Measurements from ENCODE around the gene TLN1. TPM values are rescaled to one million over a fixed set of nuclear protein-coding genes. Genes with fewer than 3 reads are reported as not detected.

Gene TLN1
- total and polyA plus RNA-seq, 8 donors, result 152 to 471 (median 191) TPM

GRCh38 chr9:35664531-35665470 lies 67.2 kb downstream of the TLN1 start, which contains the start of gene ARHGEF39:
TSS of gene ARHGEF39 (minus strand) at chr9:35665195. CDS start at chr9:35665169, 26 bp downstream.
- H3K9me3 ChIP-seq, result no peaks in the 10 kb centered on the region
- peaks cover 0 to 21% of the 10 kb centered on the region in 2 donors for H3K36me3 ChIP-seq
- ATAC-seq (peak; percentile 97), DNase-seq (peak; percentile 71 to 97 (median 86))
- H3K4me3 ChIP-seq, result peak within 1 kb of the TSS; percentile 53
- intact Hi-C loops (cut with DNase I), result loop anchor here in 1 of 2 donors (10.0 kb wide), 1 partner anchor 60 kb away; no protein-coding TSS in a partner anchor
- peak within 1 kb of the TSS in 1 of 2 donors; percentile 59 for H3K27ac ChIP-seq
- TF ChIP-seq, protein P1, sequence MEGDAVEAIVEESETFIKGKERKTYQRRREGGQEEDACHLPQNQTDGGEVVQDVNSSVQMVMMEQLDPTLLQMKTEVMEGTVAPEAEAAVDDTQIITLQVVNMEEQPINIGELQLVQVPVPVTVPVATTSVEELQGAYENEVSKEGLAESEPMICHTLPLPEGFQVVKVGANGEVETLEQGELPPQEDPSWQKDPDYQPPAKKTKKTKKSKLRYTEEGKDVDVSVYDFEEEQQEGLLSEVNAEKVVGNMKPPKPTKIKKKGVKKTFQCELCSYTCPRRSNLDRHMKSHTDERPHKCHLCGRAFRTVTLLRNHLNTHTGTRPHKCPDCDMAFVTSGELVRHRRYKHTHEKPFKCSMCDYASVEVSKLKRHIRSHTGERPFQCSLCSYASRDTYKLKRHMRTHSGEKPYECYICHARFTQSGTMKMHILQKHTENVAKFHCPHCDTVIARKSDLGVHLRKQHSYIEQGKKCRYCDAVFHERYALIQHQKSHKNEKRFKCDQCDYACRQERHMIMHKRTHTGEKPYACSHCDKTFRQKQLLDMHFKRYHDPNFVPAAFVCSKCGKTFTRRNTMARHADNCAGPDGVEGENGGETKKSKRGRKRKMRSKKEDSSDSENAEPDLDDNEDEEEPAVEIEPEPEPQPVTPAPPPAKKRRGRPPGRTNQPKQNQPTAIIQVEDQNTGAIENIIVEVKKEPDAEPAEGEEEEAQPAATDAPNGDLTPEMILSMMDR (IDR thresholded peaks at IDR 0.05), result no peak
- peaks cover 0 to 49% of the 10 kb centered on the region in 2 donors for H3K4me1 ChIP-seq
- H3K27me3 ChIP-seq, result no peaks in the 10 kb centered on the region

- Histone ChIP-seq H3K4me1 (peaks cover 0 to 62% of the 10 kb centered on the region in 2 donors), H3K9me3 (no peaks in the 10 kb centered on the region), H3K4me3 (no peak overlapping the region), H3K27ac (peak overlapping the region in 1 of 2 donors; percentile 20), H3K27me3 (no peaks in the 10 kb centered on the region), H3K36me3 (peaks cover 0 to 21% of the 10 kb centered on the region in 2 donors)
- intact Hi-C loops (cut with DNase I), result loop anchor here in 1 of 2 donors (10.0 kb wide), 1 partner anchor 62 kb away; no protein-coding TSS in a partner anchor
- ATAC-seq, result no peak
- TF ChIP-seq, protein P1 (IDR thresholded peaks at IDR 0.05), result no peak
- no peak for DNase-seq
Measured at GRCh38 chr9:35662437-35662836, 69.6 kb downstream of the TLN1 start.

DNA sequence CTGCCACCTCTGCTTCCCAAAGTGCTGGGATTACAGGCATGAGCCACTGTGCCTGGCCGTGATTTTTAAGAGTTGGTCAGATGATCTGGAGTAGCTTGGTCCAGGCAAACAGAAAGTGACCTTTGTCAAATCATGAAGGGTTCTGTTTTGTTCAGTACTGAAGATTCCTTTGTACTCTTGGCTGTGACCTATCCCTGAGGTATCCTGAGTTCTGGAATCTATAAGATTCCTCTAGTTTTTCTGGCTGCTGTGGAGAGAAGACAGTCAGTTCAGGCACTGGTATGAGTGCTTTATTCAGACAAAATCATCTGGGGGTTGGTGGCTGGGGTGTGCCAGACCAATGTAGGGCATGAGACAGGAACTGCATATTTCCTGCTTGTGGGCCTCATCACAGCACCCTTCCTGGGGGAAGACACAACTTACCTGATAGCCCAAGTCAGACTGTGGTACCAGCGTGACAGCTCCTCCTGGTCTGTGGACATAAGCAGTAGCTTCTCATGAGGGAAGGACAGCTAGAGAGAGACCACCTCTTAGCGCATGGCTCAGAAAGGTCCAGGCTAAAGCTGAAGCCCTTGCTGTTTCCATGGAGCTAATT lies 70.1 kb downstream of the TLN1 start:
- DNase-seq (no peak), ATAC-seq (no peak)
- Histone ChIP-seq H3K27me3 (no peaks in the 10 kb centered on the region), H3K4me3 (no peak overlapping the region), H3K27ac (peak overlapping the region in 1 of 2 donors; percentile 20), H3K36me3 (peaks cover 0 to 21% of the 10 kb centered on the region in 2 donors), H3K9me3 (no peaks in the 10 kb centered on the region), H3K4me1 (peaks cover 0 to 68% of the 10 kb centered on the region in 2 donors)
- intact Hi-C loops (cut with DNase I), result loop anchor here in 1 of 2 donors (10.0 kb wide), 1 partner anchor 63 kb away; no protein-coding TSS in a partner anchor
- TF ChIP-seq, protein P1 (IDR thresholded peaks at IDR 0.05), result no peak

DNA sequence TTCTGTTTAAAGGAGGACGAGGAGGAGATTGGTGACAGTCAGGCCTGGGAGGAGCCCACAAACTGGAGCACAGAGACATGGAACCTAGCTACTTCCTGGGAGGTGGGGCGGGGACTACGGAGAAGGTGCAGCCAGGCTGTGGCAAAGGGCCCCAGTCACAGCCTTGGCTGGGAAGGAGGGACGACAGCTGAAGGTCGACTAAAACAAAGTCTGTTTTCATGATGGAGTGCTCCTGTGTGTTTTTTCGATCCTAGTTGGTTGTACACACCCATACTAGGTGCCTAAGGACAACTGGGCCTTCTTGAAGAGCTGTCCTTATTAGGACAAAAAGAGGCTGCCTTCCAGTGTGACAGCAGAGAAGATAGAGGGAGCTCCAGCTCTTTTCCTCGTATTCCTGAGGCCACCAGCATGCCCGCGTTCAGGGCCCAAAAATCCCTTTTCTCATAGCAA lies 71.0 kb downstream of the TLN1 start:
- peak in 1 of 4 donors; percentile 35 for DNase-seq
- TF ChIP-seq, protein P1 (IDR thresholded peaks at IDR 0.05), result no peak
- H3K9me3 ChIP-seq, result no peaks in the 10 kb centered on the region
- no peak for ATAC-seq
- H3K4me3 ChIP-seq, result no peak overlapping the region
- H3K27ac ChIP-seq, result peak overlapping the region; percentile 13 to 20
- H3K36me3 ChIP-seq, result peaks cover 0 to 21% of the 10 kb centered on the region in 2 donors
- peaks cover 0 to 75% of the 10 kb centered on the region in 2 donors for H3K4me1 ChIP-seq
- H3K27me3 ChIP-seq, result no peaks in the 10 kb centered on the region
- intact Hi-C loops (cut with DNase I), result loop anchor here in 1 of 2 donors (10.0 kb wide), 1 partner anchor 64 kb away; no protein-coding TSS in a partner anchor
